SJSA1 (cell line): ENCODE data around the gene MKI67. TPM values are rescaled to one million over a fixed set of nuclear protein-coding genes. Genes with fewer than 3 reads are reported as not detected.
"Not testable (repeated sequence)": the region's sequence is repeated elsewhere in the genome, so short reads cannot be mapped to it uniquely, and the experiment has no call there.

Experiments
- DNase-seq, 2 experiments: peaks; one replicate each; pipeline ENCODE4 v3.0.0-alpha.2; 2015 to 2020; ENCODE audit warnings: low spot score in 2 of 2, low read depth in 1 of 2
- H3K27ac ChIP-seq: fragments of 250-450 bp; sonication (Bioruptor Pico); 2 replicates; pipeline ENCODE4 v1.5.1; 2020; ENCODE audit warnings: mild to moderate bottlenecking, moderate library complexity
- H3K27me3 ChIP-seq: fragments of 250-450 bp; sonication (Bioruptor Pico); replicated peaks from 2 replicates; pipeline ENCODE4 v1.5.1; 2020; ENCODE audit warnings: mild to moderate bottlenecking, moderate library complexity
- H3K36me3 ChIP-seq: fragments of 250-450 bp; sonication (Bioruptor Pico); 2 replicates; pipeline ENCODE4 v1.5.1; 2020; ENCODE audit warnings: mild to moderate bottlenecking
- H3K4me1 ChIP-seq: fragments of 250-450 bp; sonication (Bioruptor Pico); replicated peaks from 2 replicates; pipeline ENCODE4 v1.6.1; 2021; ENCODE audit warnings: mild to moderate bottlenecking
- H3K4me3 ChIP-seq: fragments of 250-450 bp; sonication (Bioruptor Pico); 2 replicates; pipeline ENCODE4 v1.5.1; 2020; ENCODE audit warnings: mild to moderate bottlenecking
- H3K9me3 ChIP-seq: fragments of 250-450 bp; sonication (Bioruptor Pico); replicated peaks from 2 replicates; pipeline ENCODE4 v1.5.1; 2020; ENCODE audit warnings: mild to moderate bottlenecking
- total RNA-seq: library from RNA; depleted of rRNA; stranded (reverse); fragments of >200 nt; shearing (Covaris generic); gene quantifications from 2 replicates; pipeline ENCODE4 v1.2.3, GENCODE V29; 2014

MKI67 gene
- total RNA-seq, 1 experiment from 2014 or later, result 50.4 TPM

DNA sequence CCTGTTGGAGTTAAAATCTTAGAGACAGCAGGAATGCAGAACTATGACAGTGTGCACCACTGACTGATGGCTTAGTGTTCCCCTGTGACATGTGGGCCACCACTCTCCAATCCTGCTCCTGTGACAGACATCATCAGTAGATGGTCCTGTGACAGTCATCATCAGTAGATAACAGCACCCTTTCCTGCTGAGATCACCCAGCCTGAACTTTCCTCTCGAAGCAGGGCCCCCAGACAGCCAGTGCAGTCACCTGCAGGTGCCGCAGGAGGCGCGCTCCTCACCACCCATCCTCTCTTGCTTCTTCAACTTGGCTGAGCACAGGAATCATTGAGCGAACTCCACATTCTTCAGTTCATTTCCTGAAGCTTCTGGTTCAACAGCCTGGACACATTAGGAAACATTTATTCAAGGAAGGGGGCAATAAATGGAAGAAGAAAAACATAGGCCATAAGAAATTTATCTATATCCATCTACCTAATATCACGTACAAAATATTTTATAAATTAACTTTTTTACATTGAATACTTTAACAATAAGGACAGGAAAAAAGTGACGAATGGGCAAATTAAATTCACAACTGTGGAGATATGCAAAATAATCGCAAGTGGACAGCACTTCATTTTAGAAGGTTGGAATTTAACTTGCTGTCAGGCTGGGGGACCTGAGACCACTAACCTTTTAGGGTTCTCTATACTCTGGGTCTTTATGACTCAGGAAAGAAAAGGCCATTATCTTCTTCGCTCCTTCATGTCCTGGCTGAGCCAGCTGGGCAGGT lies 32.0 kb upstream of the MKI67 start:
- Histone ChIP-seq H3K9me3 (no peaks in the 10 kb centered on the region), H3K4me1 (no peaks in the 10 kb centered on the region), H3K27me3 (0 out of 2 replicates have a peak, but pooled peaks cover 3% of the 10 kb centered on the region), H3K36me3 (no peaks in the 10 kb centered on the region), H3K4me3 (no peak overlapping the region), H3K27ac (no peak overlapping the region)
- DNase-seq, result no peak

DNA sequence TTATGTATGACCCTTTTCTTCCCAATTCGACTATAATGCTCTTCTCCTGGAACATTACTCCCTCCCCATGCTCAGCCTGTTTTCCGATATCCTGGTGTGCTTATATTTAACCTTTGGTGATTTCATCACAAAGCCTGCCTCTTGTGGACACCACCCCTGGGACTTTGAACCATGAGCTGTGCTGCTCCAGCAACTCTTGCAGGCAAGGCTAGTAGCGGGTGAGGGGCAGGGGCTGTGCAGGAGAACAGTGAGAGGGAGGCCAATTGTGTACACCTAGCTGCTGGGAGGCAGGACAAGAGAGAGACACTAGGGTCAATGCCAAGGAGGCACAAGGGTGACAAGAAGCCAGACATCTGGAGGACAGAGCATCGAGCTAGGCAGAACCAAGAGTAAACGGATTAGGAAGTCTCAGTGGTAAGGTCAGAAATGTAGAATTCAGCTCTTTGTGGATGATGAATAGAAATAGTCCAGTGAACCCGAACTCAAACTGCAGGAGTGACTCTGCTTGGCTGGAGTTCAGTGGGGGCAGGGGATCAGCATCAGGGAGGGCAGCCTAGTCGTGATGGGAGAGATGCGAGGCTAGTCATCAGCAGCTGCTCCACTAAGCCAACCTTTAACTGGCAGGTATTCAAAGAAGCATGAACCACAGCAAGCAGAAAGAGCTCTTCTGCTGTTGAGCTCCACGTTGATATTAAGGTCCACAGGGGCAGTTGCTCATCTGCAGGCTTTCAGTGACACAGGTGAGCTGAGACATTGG lies 31.0 kb upstream of the MKI67 start:
- H3K36me3 ChIP-seq, result no peaks in the 10 kb centered on the region
- DNase-seq, result no peak
- H3K27ac ChIP-seq, result no peak overlapping the region
- H3K27me3 ChIP-seq, result 0 out of 2 replicates have a peak, but pooled peaks cover 3% of the 10 kb centered on the region
- H3K9me3 ChIP-seq, result no peaks in the 10 kb centered on the region
- H3K4me1 ChIP-seq, result no peaks in the 10 kb centered on the region
- no peak overlapping the region for H3K4me3 ChIP-seq

DNA sequence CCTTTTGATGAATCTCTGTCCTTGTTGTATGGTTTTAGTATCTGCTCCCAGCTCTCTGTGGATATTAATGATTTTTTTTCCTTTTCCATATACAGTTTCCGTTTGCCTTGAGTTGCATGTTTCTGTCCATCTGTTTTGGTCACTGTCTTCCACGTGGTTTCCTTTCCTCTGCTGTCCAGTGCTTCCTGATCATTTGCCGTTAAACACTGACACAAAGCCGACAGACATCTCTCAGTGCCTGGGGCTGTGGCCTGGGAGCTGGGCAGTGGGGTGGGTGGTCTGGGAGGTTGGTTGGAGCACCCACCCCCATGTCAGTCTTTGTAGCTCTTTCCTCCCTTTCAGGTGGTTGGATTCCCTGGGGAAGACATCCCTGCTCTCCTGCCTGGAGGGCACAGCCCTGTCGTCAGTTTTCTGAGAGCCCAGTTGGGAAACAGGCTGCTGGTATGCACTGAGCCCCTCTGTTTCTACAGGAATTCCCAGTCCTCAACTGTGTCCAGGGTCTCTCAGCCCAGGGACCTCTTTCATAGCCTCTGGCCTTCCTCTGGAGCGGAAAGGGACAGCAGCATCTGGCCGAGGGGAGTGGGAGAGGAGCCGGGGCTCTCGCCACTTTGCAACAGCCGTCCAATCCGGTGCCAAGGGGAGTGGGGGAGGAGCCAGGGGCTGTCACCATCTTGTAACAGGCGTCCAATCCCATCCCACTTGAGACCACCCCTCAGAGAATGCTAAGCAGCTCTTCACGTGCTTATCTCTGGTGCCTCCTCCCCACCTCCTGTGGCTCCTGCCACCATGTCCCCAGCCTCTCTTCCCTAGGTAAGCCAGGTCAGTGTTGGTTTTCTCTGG lies 26.7 kb upstream of the MKI67 start:
- peaks cover 4% of the 10 kb centered on the region for H3K4me1 ChIP-seq
- no peak overlapping the region for H3K4me3 ChIP-seq
- H3K9me3 ChIP-seq, result no peaks in the 10 kb centered on the region
- no peaks in the 10 kb centered on the region for H3K36me3 ChIP-seq
- H3K27ac ChIP-seq, result no peak overlapping the region
- H3K27me3 ChIP-seq, result 0 out of 2 replicates have a peak, but pooled peaks cover 3% of the 10 kb centered on the region
- no peak for DNase-seq

DNA sequence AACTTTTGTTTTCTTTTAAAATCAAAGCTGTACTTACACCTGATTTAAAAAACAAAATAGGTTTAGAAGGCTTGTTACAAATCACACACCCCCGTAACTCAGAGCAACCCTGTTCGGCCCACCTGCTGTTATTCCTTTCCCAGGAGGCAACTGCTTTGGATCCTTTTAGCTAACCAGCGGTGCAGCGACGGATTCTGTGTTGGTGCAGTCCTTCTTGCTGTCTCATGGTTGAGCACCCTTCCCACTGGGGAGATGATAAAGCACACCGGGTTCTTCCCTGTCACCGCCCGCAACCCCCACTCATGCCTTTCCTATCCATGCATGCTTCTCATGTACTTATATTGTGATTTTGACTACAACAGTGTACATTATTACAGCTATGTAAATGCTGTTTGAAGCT lies 24.8 kb upstream of the MKI67 start:
- Histone ChIP-seq H3K36me3 (no peaks in the 10 kb centered on the region), H3K9me3 (no peaks in the 10 kb centered on the region), H3K27ac (no peak overlapping the region), H3K27me3 (no peaks in the 10 kb centered on the region), H3K4me3 (no peak overlapping the region), H3K4me1 (peaks cover 4% of the 10 kb centered on the region)
- no peak for DNase-seq

DNA sequence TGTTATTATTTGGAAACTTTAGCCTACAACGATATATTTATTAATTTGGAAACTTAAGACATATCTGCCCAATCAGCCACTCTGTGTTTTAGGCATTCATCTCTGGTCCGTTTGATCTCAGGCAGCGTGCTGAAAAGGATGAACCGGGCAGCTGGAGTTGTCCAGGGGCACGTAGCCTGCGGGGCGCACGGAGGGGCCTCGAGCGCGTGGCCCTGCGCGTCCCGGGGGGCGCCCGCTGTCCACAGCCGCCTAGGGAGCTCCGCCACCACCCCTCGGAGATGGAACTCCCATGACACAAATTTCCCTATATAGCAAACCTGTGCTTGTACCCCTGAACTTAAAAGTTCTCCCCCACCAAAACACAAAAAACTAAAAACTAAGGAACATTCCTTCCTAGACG lies 24.3 kb upstream of the MKI67 start:
- Histone ChIP-seq H3K27me3 (no peaks in the 10 kb centered on the region), H3K4me3 (peak overlapping the region; percentile 35), H3K4me1 (peaks cover 4% of the 10 kb centered on the region), H3K36me3 (no peaks in the 10 kb centered on the region), H3K9me3 (no peaks in the 10 kb centered on the region), H3K27ac (no peak overlapping the region)
- DNase-seq, result no peak

DNA sequence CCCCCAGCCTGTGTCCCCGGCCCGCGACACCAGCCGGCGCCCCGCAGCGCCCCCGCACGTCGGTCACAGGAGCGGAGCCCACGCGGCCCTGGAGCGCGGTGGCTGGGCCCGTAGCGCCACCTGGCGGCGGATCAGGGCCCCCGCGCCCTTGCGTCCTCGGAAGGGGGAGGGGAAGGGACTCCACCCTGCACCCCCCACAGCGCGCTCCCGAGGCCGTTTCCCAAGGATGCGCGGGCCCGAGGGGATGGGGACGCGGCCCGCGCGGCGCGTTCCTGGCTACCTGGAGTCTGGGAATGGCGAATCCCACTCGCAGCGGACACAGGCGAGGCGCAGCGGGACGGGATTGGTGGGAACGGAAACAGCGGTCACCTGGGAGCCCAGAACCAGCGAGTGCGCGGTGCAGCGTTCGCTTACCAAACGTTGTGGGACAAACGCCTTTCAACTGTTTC lies 23.8 kb upstream of the MKI67 start:
- H3K36me3 ChIP-seq, result no peaks in the 10 kb centered on the region
- peak overlapping the region; percentile 35 for H3K4me3 ChIP-seq
- no peak overlapping the region for H3K27ac ChIP-seq
- H3K27me3 ChIP-seq, result no peaks in the 10 kb centered on the region
- H3K9me3 ChIP-seq, result no peaks in the 10 kb centered on the region
- DNase-seq, result peak; percentile 55 to 69
- H3K4me1 ChIP-seq, result peaks cover 4% of the 10 kb centered on the region

DNA sequence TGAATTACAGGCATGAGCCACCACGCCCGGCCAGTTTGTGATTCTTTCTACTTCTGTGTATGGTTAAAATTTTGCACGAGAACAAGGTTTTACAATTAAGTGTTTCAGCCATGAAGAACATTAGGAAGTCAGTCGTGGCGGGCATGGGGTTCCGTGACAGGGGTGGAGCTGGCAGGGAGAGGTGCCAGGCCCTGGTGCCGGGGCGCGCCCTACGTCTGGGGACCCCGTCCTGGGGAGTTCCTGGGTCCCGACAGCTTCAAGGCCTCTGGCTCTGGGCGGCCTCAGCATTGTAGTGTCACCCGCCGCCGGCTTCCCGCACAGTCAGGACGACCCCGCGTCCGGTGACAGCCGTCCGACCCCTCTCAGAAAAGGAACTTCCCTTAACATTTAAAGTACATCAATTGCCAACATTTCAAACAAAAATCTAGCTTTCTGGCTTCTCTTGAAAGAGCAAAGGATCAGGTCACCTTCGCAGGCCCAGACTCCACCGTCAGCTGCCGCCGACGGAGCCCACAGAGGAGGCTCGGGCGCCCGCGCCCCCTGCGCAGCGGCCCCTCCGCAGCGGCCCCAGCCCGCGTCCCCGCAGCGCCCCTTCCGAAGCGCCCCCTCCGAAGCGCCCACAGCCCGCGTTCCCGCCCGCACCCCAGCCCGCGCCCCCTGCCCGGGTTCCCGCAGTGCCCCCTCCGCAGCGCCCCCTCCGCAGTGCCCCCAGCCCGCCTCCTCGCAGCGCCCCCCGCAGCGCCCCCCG lies 23.2 kb upstream of the MKI67 start:
- Histone ChIP-seq H3K27me3 (no peaks in the 10 kb centered on the region), H3K27ac (no peak overlapping the region), H3K9me3 (no peaks in the 10 kb centered on the region), H3K4me3 (no peak overlapping the region), H3K36me3 (no peaks in the 10 kb centered on the region), H3K4me1 (peaks cover 4% of the 10 kb centered on the region)
- no peak for DNase-seq

DNA sequence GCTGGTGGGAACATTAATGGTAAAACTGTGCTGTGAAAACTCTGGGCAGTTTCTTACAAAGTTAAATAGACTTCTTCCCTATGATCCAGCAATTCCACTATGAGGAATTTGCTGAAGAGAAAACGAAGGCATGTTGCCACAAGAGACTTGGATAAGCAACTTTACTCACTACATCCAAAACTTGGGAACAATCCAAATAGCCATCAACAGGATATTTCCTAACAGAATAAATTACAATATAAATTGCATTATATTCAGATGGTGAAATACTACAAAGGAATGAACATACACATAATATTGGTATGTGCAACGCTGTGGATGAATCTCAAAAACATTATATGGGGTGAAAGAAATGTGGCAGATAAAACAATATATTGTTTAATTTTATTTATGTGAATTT lies 21.4 kb upstream of the MKI67 start:
- peaks cover 4% of the 10 kb centered on the region for H3K4me1 ChIP-seq
- H3K27me3 ChIP-seq, result no peaks in the 10 kb centered on the region
- H3K36me3 ChIP-seq, result no peaks in the 10 kb centered on the region
- no peak overlapping the region for H3K4me3 ChIP-seq
- no peaks in the 10 kb centered on the region for H3K9me3 ChIP-seq
- no peak for DNase-seq
- H3K27ac ChIP-seq, result no peak overlapping the region

DNA sequence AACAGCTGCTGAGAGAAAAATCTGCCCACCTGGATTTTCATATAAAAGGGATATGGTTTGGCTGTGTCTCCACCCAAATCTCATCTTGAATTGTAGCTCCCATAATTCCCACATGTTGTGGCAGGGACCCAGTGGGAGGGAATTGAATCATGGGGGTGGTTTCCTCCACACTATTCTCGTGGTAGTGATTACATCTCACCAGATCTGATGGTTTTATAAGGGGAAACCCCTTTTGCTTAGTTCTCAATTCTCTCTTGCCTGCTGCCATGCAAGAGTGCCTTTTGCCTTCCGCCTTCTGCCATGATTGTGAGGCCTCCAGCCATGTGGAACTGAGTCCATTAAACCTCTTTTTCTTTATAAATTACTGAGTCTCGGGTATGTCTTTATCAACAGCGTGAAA lies 20.8 kb upstream of the MKI67 start:
- no peak overlapping the region for H3K4me3 ChIP-seq
- no peaks in the 10 kb centered on the region for H3K9me3 ChIP-seq
- no peaks in the 10 kb centered on the region for H3K36me3 ChIP-seq
- no peak overlapping the region for H3K27ac ChIP-seq
- no peaks in the 10 kb centered on the region for H3K27me3 ChIP-seq
- DNase-seq, result no peak
- peaks cover 4% of the 10 kb centered on the region for H3K4me1 ChIP-seq

DNA sequence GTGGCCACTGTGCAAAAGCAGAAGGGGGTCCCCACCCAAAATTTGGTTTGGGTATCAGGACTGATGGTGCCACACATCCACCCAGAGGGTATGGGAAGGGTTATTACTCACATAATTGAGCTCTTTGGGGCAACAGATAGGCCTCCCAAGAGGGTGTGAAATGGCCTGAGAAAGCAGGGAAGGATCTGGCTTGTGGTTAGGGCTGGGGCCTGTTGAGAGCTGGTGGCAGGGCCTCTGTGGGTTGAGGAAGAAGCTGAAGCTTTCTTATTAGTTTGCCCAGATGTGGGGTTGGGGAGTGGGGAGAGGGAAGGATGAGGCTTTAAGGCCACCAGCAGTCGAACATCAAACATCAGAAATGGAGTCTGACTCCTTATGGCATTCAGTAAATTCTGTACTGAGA lies 18.3 kb upstream of the MKI67 start:
- Histone ChIP-seq H3K36me3 (no peaks in the 10 kb centered on the region), H3K27ac (no peak overlapping the region), H3K9me3 (no peaks in the 10 kb centered on the region), H3K4me1 (no peaks in the 10 kb centered on the region), H3K4me3 (no peak overlapping the region), H3K27me3 (no peaks in the 10 kb centered on the region)
- DNase-seq, result no peak

DNA sequence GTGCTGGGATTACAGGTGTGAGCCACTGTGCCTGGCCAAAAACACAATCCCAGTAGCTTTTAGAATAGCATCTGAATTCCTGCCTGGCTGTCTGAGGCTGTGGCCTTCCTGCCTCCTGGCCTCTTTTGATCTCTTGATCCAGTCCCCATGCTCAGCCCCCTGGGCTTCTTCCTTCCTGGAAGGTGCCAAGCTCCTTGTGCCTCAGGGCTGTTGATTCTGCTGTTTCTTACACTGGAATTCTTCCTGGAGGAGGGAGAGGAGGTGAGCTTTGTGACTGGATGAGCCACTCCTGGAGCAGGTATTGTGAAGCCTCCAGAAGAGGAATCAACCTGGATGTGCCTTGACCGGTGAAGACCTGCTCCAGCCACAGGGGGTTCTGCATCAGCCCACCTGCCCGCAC lies 17.3 kb upstream of the MKI67 start:
- DNase-seq, result no peak
- Histone ChIP-seq H3K36me3 (no peaks in the 10 kb centered on the region), H3K27ac (no peak overlapping the region), H3K4me3 (no peak overlapping the region), H3K9me3 (no peaks in the 10 kb centered on the region), H3K4me1 (no peaks in the 10 kb centered on the region), H3K27me3 (no peaks in the 10 kb centered on the region)

DNA sequence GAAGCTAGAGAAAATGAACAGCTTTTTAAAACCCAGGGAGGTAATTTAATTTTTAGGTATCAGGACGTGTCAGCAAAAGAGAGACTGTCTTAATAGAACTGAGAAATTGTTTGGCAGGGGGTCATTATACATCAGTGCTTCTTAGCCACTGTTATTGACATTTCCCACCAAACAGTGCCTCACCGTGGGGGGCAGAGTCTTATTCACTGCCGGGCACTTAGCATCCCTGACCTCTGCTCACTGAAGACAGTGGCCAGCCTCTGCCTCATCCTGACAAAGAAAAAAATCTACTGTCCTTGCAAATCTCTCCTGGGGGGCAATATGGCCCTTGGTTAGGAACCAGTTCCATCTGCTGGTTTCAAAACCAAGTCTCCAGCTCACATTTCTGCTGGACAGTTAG lies 14.2 kb upstream of the MKI67 start:
- no peaks in the 10 kb centered on the region for H3K4me1 ChIP-seq
- no peak overlapping the region for H3K27ac ChIP-seq
- no peak overlapping the region for H3K4me3 ChIP-seq

DNA sequence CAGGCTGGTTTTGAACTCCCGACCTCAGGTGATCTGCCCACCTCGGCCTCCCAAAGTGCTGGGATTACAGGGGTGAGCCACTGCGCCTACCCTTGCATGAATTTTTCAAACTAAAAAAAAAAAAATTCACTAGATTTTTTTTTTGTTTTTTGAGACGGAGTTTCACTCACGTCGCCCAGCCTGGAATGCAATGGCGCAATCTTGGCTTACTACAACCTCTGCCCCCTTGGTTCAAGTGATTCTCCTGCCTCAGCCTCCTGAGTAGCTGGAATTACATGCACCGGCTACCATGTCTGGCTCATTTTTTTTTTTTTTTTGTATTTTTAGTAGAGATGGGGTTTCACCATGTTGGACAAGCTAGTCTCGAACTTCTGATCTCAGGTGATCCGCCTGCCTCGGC lies 12.2 kb upstream of the MKI67 start:
- H3K9me3 ChIP-seq, H3K27me3 ChIP-seq, DNase-seq, H3K4me3 ChIP-seq, H3K36me3 ChIP-seq, H3K27ac ChIP-seq, H3K4me1 ChIP-seq: not testable (repeated sequence)

More for the DNA sequence above, 14.2 kb upstream of the MKI67 start:
- no peaks in the 10 kb centered on the region for H3K27me3 ChIP-seq
- DNase-seq, result no peak
- no peaks in the 10 kb centered on the region for H3K9me3 ChIP-seq
- no peaks in the 10 kb centered on the region for H3K36me3 ChIP-seq
